H1 (cell line): Measurements from ENCODE around the gene TECR. TPM values are rescaled to one million over a fixed set of nuclear protein-coding genes. Genes with fewer than 3 reads are reported as not detected.

Experiments
- BCL11A ChIP-seq, 2 experiments: IDR thresholded peaks; one replicate each; pipeline ENCODE4 v1.6.1; 2011; ENCODE audit warnings: low read depth in 2 of 2, low read length in 2 of 2, mild to moderate bottlenecking in 2 of 2
- CEBPB ChIP-seq: IDR thresholded peaks from 2 replicates; pipeline ENCODE4 v1.6.1; 2012; ENCODE audit warnings: low read depth, low read length
- CHD7 ChIP-seq: fragments of 300-600 bp; sonication (generic); IDR thresholded peaks from 2 replicates; pipeline ENCODE4 v1.7.1; 2012; ENCODE audit warnings: low read length, moderate library complexity, mild to moderate bottlenecking, inconsistent platforms; ENCODE audit not compliant: insufficient replicate concordance
- CTBP2 ChIP-seq: IDR thresholded peaks from 2 replicates; pipeline ENCODE4 v1.7.0; 2011; ENCODE audit warnings: borderline replicate concordance, mild to moderate bottlenecking, moderate library complexity, mixed read lengths, low read length; ENCODE audit not compliant: insufficient read depth, insufficient read length
- EP300 ChIP-seq, 2 experiments: IDR thresholded peaks; 1 replicate in 1 of 2; 2 replicates in 1 of 2; pipeline ENCODE4 v1.6.1; 2011 to 2012; ENCODE audit warnings: low read depth in 2 of 2, low read length in 2 of 2, mild to moderate bottlenecking in 2 of 2, borderline replicate concordance in 1 of 2, inconsistent platforms in 1 of 2, moderate library complexity in 1 of 2
- RAD21 ChIP-seq, 2 experiments: IDR thresholded peaks in 1 of 2; conservative IDR thresholded peaks in 1 of 2; 2 replicates each; pipeline ENCODE4 v1.6.1; 2011; ENCODE audit warnings: low read depth in 2 of 2, low read length in 2 of 2, improper control_type of control experiment in 1 of 2, inconsistent platforms in 1 of 2, mild to moderate bottlenecking in 1 of 2, moderate library complexity in 1 of 2
- SP4 ChIP-seq: IDR thresholded peaks from 2 replicates; pipeline ENCODE4 v1.6.1; 2012; ENCODE audit warnings: low read length, inconsistent platforms
- TAF1 ChIP-seq: IDR thresholded peaks from 2 replicates; pipeline ENCODE4 v1.6.1; 2011; ENCODE audit warnings: mild to moderate bottlenecking, low read depth, low read length
- polyA plus RNA-seq, 7 experiments: library from polyadenylated mRNA; depleted of rRNA in 3 of 7; stranded (reverse) in 5 of 7; unstranded in 2 of 7; fragments of >200 nt in 5 of 7; fragments of 200-250 nt in 2 of 7; gene quantifications; 1 replicate in 5 of 7; 2 replicates in 1 of 7; 4 replicates in 1 of 7; pipeline versions ENCODE4 v1.2.1 to v1.2.3, GENCODE V29; 2011 to 2013; ENCODE audit warnings: missing spikeins in 2 of 7, mixed read lengths in 2 of 7
- total RNA-seq: library from RNA; stranded (reverse); fragmentation: NEBNext Ultra II Directional; extraction: Animal tissue kit (Norgen Biotek cat#: 25700); gene quantifications from 2 replicates; pipeline ENCODE4 v1.2.1, GENCODE V29; 2021

The TECR gene
- total and polyA plus RNA-seq, 2 of the 8 experiments (the other 6 are each of a cell fraction or from before 2014, with no cell fraction given) = 172 to 405 TPM

- TF ChIP-seq CHD7 (no peak), EP300 (IDR thresholded peaks at IDR 0.05; ENCODE audit: borderline replicate concordance in 1 of 2, low read depth in 2 of 2, low read length in 2 of 2) (peak in 1 of 2 experiments; percentile 16; a peak in 1 of 3 replicates), CEBPB (no peak), SP4 (no peak), RAD21 (IDR thresholded peaks at IDR 0.05 in 1 of 2, conservative IDR thresholded peaks at IDR 0.05 in 1 of 2; ENCODE audit: low read depth in 2 of 2, low read length in 2 of 2) (peak; percentile 60 to 72), TAF1 (peak; percentile 49; the same call in 1 of the 2 replicates), BCL11A (IDR thresholded peaks at IDR 0.05; ENCODE audit: low read depth in 2 of 2, low read length in 2 of 2) (no peak), CTBP2 (no peak)
Measured at GRCh38 chr19:14556662-14557188, 27.3 kb downstream of the TECR start (continued).
